Upper lobe of right lung (tissue), 1 donor: ENCODE results near the gene VWA5B1. TPM values are rescaled to one million over a fixed set of nuclear protein-coding genes. Genes with fewer than 3 reads are reported as not detected.

Source experiments
- ATAC-seq: fragments of 200-7000 bp; cut with Tn5 transposase; one replicate; pipeline ENCODE4 v1.9.1; 2020; ENCODE audit warnings: mild to moderate bottlenecking, moderate library complexity
- DNase-seq: peaks from one replicate; pipeline ENCODE4 v3.0.0-alpha.2; 2020
- H3K27ac ChIP-seq: fragments of 200-600 bp; one replicate; pipeline ENCODE4 v1.8.0; 2022
- H3K27me3 ChIP-seq: fragments of 200-600 bp; one replicate; pipeline ENCODE4 v1.8.0; 2022; ENCODE audit warnings: mild to moderate bottlenecking
- H3K36me3 ChIP-seq: fragments of 200-600 bp; one replicate; pipeline ENCODE4 v1.8.0; 2022
- H3K4me1 ChIP-seq: fragments of 200-600 bp; one replicate; pipeline ENCODE4 v1.8.0; 2022
- H3K4me3 ChIP-seq: fragments of 200-600 bp; one replicate; pipeline ENCODE4 v1.8.0; 2022; ENCODE audit warnings: mild to moderate bottlenecking
- H3K9me3 ChIP-seq: fragments of 200-600 bp; one replicate; pipeline ENCODE4 v1.8.0; 2022
- intact Hi-C: fragments of 100-400 bp; cut with DNase I; formaldehyde crosslinking; loops from one replicate; pipeline ENCODE4 v1.11.0; 2022
- total RNA-seq: library from RNA; stranded (reverse); fragmentation: NEBNext Ultra II Directional; extraction: Animal tissue kit (Norgen Biotek cat#: 25700); gene quantifications from one replicate; pipeline ENCODE4 v1.2.1, GENCODE V29; 2021
- TF ChIP-seq, protein P1 (sequence below): fragments of 200-600 bp; IDR thresholded peaks from one replicate; pipeline ENCODE4 v1.8.0; 2022; ENCODE audit warnings: antibody characterized with exemption
- donor health status: DM: no; HTN: yes; CAD: no; lungs with severe emphysema.

Gene VWA5B1
- total RNA-seq, 1 donor from 2014 or later: 0.09 TPM

DNA sequence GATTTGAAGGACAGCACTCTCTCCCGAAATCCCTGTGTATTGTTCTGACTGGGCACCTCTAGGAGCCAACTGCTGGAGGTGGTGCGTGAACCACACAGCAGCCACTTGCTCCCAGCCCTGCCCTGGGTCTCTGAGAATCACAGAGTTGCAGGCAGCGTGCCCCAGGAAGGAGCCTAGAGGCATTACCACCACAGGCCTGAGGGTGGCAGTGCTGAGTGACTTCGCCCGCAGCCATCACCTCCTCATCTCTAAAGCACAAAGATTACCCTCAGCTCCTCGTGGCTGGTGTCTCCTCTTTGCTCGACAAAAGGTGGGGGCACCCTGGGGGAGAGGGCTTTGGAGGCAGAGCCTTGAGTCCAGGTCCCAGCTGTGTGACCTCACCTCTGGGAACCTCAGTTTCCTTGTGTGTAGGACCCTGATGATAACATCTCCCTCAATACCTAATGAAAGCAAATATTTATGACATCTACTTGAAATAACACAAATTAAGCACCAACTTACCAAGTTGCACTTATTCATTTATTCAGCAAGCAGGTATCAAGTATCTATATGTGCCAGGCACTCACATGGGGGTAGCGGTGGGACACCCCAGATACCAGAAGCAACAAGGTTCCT lies 86.3 kb downstream of the VWA5B1 start:
- DNase-seq (no peak), ATAC-seq (peak; percentile 78)
- no peaks in the 10 kb centered on the region for H3K9me3 ChIP-seq
- no peak overlapping the region for H3K27ac ChIP-seq
- TF ChIP-seq, protein P1, sequence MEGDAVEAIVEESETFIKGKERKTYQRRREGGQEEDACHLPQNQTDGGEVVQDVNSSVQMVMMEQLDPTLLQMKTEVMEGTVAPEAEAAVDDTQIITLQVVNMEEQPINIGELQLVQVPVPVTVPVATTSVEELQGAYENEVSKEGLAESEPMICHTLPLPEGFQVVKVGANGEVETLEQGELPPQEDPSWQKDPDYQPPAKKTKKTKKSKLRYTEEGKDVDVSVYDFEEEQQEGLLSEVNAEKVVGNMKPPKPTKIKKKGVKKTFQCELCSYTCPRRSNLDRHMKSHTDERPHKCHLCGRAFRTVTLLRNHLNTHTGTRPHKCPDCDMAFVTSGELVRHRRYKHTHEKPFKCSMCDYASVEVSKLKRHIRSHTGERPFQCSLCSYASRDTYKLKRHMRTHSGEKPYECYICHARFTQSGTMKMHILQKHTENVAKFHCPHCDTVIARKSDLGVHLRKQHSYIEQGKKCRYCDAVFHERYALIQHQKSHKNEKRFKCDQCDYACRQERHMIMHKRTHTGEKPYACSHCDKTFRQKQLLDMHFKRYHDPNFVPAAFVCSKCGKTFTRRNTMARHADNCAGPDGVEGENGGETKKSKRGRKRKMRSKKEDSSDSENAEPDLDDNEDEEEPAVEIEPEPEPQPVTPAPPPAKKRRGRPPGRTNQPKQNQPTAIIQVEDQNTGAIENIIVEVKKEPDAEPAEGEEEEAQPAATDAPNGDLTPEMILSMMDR: peak; percentile 77
- H3K36me3 ChIP-seq: no peaks in the 10 kb centered on the region
- intact Hi-C loops: loop anchor here (10.0 kb wide), 1 partner anchor 118 kb away; no protein-coding TSS in a partner anchor
- no peak overlapping the region for H3K4me3 ChIP-seq
- peaks cover 27% of the 10 kb centered on the region for H3K27me3 ChIP-seq
- H3K4me1 ChIP-seq: no peaks in the 10 kb centered on the region

- peaks cover 24% of the 10 kb centered on the region for H3K27me3 ChIP-seq
- intact Hi-C loops: loop anchor here (10.0 kb wide), 1 partner anchor 117 kb away; no protein-coding TSS in a partner anchor
- TF ChIP-seq, protein P1: no peak
- no peaks in the 10 kb centered on the region for H3K9me3 ChIP-seq
- DNase-seq (no peak), ATAC-seq (no peak)
- H3K36me3 ChIP-seq: no peaks in the 10 kb centered on the region
- H3K4me1 ChIP-seq: no peaks in the 10 kb centered on the region
- H3K27ac ChIP-seq: no peak overlapping the region
- H3K4me3 ChIP-seq: no peak overlapping the region
Measured at GRCh38 chr1:20377516-20378270, 87.0 kb downstream of the VWA5B1 start.

DNA sequence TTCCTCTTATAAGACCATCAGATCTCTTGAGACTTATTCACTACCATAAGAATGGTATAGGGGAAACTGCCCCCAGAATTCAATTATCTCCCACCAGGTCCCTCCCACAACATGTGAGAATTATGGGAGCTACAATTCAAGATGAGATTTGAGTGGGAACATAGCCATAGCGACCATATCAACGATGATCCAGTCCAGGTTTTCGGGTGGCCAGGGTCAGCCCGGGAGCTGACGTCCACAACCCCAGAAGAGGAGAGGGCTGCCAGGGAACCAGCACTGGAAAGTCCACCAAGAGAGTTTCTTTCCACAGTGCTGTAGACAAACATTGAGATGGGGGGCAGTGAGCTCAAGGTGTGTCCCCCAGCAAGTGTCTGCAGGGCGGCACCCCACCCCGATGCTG lies 88.4 kb downstream of the VWA5B1 start:
- Histone ChIP-seq H3K27ac (no peak overlapping the region), H3K4me3 (no peak overlapping the region), H3K9me3 (no peaks in the 10 kb centered on the region), H3K27me3 (peaks cover 17% of the 10 kb centered on the region), H3K4me1 (no peaks in the 10 kb centered on the region), H3K36me3 (no peaks in the 10 kb centered on the region)
- DNase-seq (no peak), ATAC-seq (no peak)
- TF ChIP-seq, protein P1: no peak
- intact Hi-C loops: loop anchor here (10.0 kb wide), 1 partner anchor 116 kb away; no protein-coding TSS in a partner anchor

GRCh38 chr1:20380175-20380574 lies 89.5 kb downstream of the VWA5B1 start:
- Histone ChIP-seq H3K4me3 (no peak overlapping the region), H3K36me3 (no peaks in the 10 kb centered on the region), H3K27me3 (peaks cover 13% of the 10 kb centered on the region), H3K9me3 (no peaks in the 10 kb centered on the region), H3K4me1 (no peaks in the 10 kb centered on the region), H3K27ac (no peak overlapping the region)
- TF ChIP-seq, protein P1: no peak
- ATAC-seq (no peak), DNase-seq (no peak)
- intact Hi-C loops: no loop called here

GRCh38 chr1:20380616-20381035 lies 90.0 kb downstream of the VWA5B1 start:
- intact Hi-C loops: no loop called here
- peaks cover 12% of the 10 kb centered on the region for H3K27me3 ChIP-seq
- no peaks in the 10 kb centered on the region for H3K4me1 ChIP-seq
- H3K36me3 ChIP-seq: no peaks in the 10 kb centered on the region
- no peak overlapping the region for H3K27ac ChIP-seq
- no peaks in the 10 kb centered on the region for H3K9me3 ChIP-seq
- ATAC-seq (peak; percentile 62), DNase-seq (no peak)
- TF ChIP-seq, protein P1: no peak
- no peak overlapping the region for H3K4me3 ChIP-seq
